OCI-LY3 (cell line): Measurements from ENCODE around the gene TRIM62.

ENCODE experiments used
- H2AFZ ChIP-seq: fragments of 200-600, 300-600 bp; shearing (Covaris generic); 2 replicates; pipeline ENCODE4 v1.6.0; 2014; ENCODE audit warnings: antibody characterized with exemption, low read depth, low read length
- H3K27ac ChIP-seq: fragments of 200-600, 300-600 bp; sonication (generic); 2 replicates; pipeline ENCODE4 v1.5.1; 2014; ENCODE audit warnings: mild to moderate bottlenecking, low read length, moderate library complexity, mixed read lengths
- H3K27me3 ChIP-seq: fragments of 200-600, 300-600 bp; sonication (generic); 2 replicates; pipeline ENCODE4 v1.6.1; 2014; ENCODE audit warnings: low read depth, low read length, mixed read lengths
- H3K36me3 ChIP-seq: fragments of 200-600, 300-600 bp; sonication (generic); replicated peaks from 2 replicates; pipeline ENCODE3; 2014; ENCODE audit warnings: low read depth, low read length, mixed read lengths
- H3K4me1 ChIP-seq: fragments of 300-600, 200-600 bp; sonication (generic); 2 replicates; pipeline ENCODE4 v1.6.1; 2014; ENCODE audit warnings: low read length, mixed read lengths
- H3K4me2 ChIP-seq: fragments of 200-600, 300-600 bp; sonication (generic); 2 replicates; pipeline ENCODE4 v1.6.1; 2014; ENCODE audit warnings: low read length, mixed read lengths
- H3K4me3 ChIP-seq: fragments of 300-600, 200-600 bp; sonication (generic); 2 replicates; pipeline ENCODE4 v1.5.1; 2014; ENCODE audit warnings: antibody characterized with exemption, mild to moderate bottlenecking, low read length, moderate library complexity
- H3K79me2 ChIP-seq: fragments of 300-600, 200-600 bp; shearing (Covaris generic); 2 replicates; pipeline ENCODE4 v1.6.1; 2014; ENCODE audit warnings: mild to moderate bottlenecking, low read length, mixed read lengths
- H3K9ac ChIP-seq: fragments of 300-600, 200-600 bp; shearing (Covaris generic); 2 replicates; pipeline ENCODE4 v1.6.0; 2014; ENCODE audit warnings: mild to moderate bottlenecking, low read length, moderate library complexity
- H3K9me3 ChIP-seq: fragments of 200-600, 300-600 bp; shearing (Covaris generic); 2 replicates; pipeline ENCODE4 v1.6.1; 2014; ENCODE audit warnings: low read length, mixed read lengths; ENCODE audit not compliant: insufficient read depth
- H4K20me1 ChIP-seq: fragments of 200-600, 300-600 bp; sonication (generic); 2 replicates; pipeline ENCODE4 v1.6.1; 2016; ENCODE audit warnings: low read length, mixed read lengths; ENCODE audit not compliant: insufficient read depth
- EZH2phosphoT487 ChIP-seq: fragments of 200-600 bp; shearing (Covaris generic); IDR thresholded peaks from 2 replicates; pipeline ENCODE4 v1.6.1; 2018; ENCODE audit warnings: antibody characterized with exemption, mixed run types, low read depth
- TF ChIP-seq, protein P1 (sequence below): fragments of 200-600, 300-600 bp; sonication (generic); IDR thresholded peaks from 2 replicates; pipeline ENCODE4 v1.5.1; 2014; ENCODE audit warnings: antibody characterized with exemption, low read length, low read depth

The TRIM62 gene

DNA sequence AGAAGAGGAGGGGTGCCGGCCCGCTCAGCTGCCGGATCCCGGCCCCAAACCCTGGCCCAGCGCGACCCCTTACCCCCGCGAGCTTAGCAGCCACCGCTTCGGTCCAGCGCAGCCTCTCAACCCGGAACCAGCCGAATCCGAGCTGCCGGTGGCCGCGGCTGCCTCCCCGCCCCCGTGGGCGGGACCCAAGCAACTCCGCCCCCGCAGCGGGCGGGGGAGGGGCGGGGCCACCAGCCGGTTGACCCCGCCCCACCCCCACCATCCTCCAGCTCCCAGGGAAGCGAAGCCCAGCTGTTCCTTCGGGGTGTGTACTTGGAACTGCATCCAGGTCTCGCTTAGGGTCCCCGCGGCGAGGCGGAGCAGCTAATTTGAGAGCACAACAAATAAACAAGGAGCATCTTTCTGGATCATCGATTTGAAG, at the start of gene TRIM62:
Gene TRIM62, minus strand, starts transcription at position 123 of the 421 bp plus-strand sequence. CDS start 611 bp downstream, outside the sequence.
- Histone ChIP-seq H3K79me2 (no peaks in the 10 kb centered on the region), H2AFZ (no peak within 1 kb of the TSS; the same call in none of the 2 replicates), H3K27ac (no peak within 1 kb of the TSS), H3K4me2 (peak within 1 kb of the TSS; percentile 85), H3K9me3 (no peaks in the 10 kb centered on the region), H3K9ac (peak within 1 kb of the TSS; percentile 60), H3K4me3 (peak within 1 kb of the TSS; percentile 93), H3K4me1 (peaks cover 6% of the 10 kb centered on the region), H3K27me3 (peaks cover 12% of the 10 kb centered on the region), H3K36me3 (no peaks in the 10 kb centered on the region), H4K20me1 (no peaks in the 10 kb centered on the region)
- TF ChIP-seq, protein P1, sequence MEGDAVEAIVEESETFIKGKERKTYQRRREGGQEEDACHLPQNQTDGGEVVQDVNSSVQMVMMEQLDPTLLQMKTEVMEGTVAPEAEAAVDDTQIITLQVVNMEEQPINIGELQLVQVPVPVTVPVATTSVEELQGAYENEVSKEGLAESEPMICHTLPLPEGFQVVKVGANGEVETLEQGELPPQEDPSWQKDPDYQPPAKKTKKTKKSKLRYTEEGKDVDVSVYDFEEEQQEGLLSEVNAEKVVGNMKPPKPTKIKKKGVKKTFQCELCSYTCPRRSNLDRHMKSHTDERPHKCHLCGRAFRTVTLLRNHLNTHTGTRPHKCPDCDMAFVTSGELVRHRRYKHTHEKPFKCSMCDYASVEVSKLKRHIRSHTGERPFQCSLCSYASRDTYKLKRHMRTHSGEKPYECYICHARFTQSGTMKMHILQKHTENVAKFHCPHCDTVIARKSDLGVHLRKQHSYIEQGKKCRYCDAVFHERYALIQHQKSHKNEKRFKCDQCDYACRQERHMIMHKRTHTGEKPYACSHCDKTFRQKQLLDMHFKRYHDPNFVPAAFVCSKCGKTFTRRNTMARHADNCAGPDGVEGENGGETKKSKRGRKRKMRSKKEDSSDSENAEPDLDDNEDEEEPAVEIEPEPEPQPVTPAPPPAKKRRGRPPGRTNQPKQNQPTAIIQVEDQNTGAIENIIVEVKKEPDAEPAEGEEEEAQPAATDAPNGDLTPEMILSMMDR: no peak
- TF ChIP-seq EZH2phosphoT487: no peak

DNA sequence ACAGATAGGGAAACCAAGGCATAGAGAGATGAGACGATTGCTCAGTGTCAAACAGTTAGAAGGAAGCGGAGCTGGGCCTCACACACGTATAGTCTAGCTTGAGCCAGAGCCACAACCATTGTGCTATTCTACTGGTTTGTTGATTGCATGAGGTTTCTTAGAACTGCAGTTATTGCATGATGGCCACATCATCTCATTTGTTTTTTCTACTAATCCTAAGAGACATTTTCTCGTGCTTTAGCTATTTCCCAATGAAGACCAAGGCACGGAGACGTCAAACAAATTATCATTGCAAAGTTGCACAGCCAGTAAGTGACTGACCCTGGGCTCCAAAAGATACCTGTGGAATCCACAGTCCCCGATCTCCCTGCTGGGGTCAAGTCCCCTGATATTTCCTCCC, 49.3 kb upstream of the TRIM62 start:
- Histone ChIP-seq H3K9me3 (no peaks in the 10 kb centered on the region), H3K4me2 (no peak overlapping the region), H3K27ac (no peak overlapping the region), H3K4me1 (no peaks in the 10 kb centered on the region), H3K27me3 (no peaks in the 10 kb centered on the region), H4K20me1 (no peaks in the 10 kb centered on the region), H3K36me3 (no peaks in the 10 kb centered on the region), H3K79me2 (no peaks in the 10 kb centered on the region), H2AFZ (no peak overlapping the region), H3K4me3 (no peak overlapping the region), H3K9ac (no peak overlapping the region)
- TF ChIP-seq, protein P1: no peak
- TF ChIP-seq EZH2phosphoT487: no peak

DNA sequence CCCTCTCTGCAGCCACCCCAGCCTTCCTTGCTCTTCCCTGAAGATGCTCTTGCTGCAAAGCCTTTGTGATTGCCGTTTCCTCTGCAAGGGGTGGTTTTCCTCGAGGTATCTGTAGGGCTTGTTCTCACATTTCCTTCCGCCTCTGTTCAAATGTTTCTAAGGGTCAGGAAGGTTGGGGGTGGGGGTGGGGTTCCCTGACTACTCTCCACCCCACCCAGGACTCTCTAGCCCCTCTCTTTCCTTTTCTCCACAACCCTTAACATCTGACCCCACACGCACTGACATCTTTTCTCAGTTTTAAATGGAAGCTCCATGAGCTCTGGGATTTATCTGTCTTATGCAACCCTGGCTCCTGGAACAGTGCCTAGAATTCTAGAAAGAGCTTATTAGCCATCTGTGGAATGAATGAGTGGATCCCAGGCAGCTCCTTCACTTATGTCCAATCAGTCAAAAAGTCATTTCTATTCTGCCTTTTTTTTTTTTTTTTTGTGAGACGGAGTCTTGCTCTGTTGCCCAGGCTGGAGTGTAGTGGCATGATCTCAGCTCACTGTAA, 47.2 kb upstream of the TRIM62 start:
- Histone ChIP-seq H2AFZ (no peak overlapping the region), H3K4me3 (no peak overlapping the region), H3K36me3 (no peaks in the 10 kb centered on the region), H3K27ac (no peak overlapping the region), H3K4me2 (no peak overlapping the region), H3K79me2 (no peaks in the 10 kb centered on the region), H4K20me1 (no peaks in the 10 kb centered on the region), H3K9ac (no peak overlapping the region), H3K27me3 (no peaks in the 10 kb centered on the region), H3K4me1 (no peaks in the 10 kb centered on the region), H3K9me3 (peaks cover 4% of the 10 kb centered on the region; the same call in 1 of the 2 replicates)
- no peak for TF ChIP-seq EZH2phosphoT487
- TF ChIP-seq, protein P1: no peak

DNA sequence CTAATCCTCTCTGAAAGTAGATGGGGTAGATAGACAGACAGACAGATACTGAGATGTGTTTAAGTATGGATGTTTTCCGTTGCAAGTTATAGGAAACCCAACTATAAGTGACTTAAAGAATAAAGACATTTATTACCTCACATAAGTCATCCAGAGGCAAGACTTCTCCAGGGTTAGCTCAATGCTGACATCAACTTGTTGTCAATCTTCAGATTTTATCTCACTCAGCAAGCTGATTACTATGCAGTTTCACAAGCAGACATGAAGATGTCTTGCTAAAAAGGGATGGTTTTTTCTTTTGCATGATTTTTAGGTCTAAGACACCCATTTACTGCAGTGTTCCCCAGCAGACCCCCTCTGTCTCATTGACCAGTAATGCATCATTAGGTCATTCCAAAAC, 43.7 kb upstream of the TRIM62 start:
- no peaks in the 10 kb centered on the region for H3K4me1 ChIP-seq
- H3K79me2 ChIP-seq: no peaks in the 10 kb centered on the region
- H3K4me2 ChIP-seq: no peak overlapping the region
- H3K9ac ChIP-seq: no peak overlapping the region
- peaks cover 6% of the 10 kb centered on the region; the same call in 1 of the 2 replicates for H3K9me3 ChIP-seq
- H3K36me3 ChIP-seq: no peaks in the 10 kb centered on the region
- no peaks in the 10 kb centered on the region for H3K27me3 ChIP-seq
- H3K27ac ChIP-seq: no peak overlapping the region
- no peak for TF ChIP-seq EZH2phosphoT487
- TF ChIP-seq, protein P1: no peak
- H4K20me1 ChIP-seq: no peaks in the 10 kb centered on the region
- H2AFZ ChIP-seq: no peak overlapping the region
- H3K4me3 ChIP-seq: no peak overlapping the region
